Glomerular endothelial cell (primary cell): ENCODE results near the gene NOP10. TPM values are rescaled to one million over a fixed set of nuclear protein-coding genes. Genes with fewer than 3 reads are reported as not detected.
"Not testable (repeated sequence)": the region's sequence is repeated elsewhere in the genome, so short reads cannot be mapped to it uniquely, and the experiment has no call there.

Source experiments
- DNase-seq: peaks from one replicate; pipeline ENCODE4 v3.0.0-alpha.2; 2011; ENCODE audit warnings: low read depth, low spot score; ENCODE audit errors: extremely low read depth
- total RNA-seq: library from RNA; depleted of rRNA; stranded (reverse); fragments of >200 nt; gene quantifications from 2 replicates; pipeline ENCODE4 v1.2.3, GENCODE V29; 2015

The NOP10 gene
- total RNA-seq, 1 donor from 2014 or later = 397 TPM

DNA sequence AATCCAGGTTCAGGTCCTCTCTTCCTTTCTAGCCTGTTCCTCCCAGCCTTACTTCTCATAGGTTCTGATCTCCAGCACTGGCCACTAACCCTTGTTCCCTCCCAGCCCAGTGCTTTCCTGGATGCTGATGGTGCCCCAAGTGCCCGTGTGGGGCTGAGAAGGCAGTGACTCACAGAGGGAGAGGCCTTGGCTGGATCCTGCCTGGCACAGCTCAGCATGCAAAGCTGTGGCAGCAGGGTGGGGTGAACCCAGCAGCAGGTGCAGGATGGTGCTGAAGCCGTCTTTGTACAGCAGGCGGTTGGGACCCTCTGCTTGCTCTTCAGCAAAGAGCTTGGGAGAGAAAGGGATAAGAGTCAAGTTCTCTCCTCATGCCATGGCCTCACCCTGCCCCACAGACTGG is 16.5 kb upstream of the NOP10 start:
- no peak for DNase-seq

DNA sequence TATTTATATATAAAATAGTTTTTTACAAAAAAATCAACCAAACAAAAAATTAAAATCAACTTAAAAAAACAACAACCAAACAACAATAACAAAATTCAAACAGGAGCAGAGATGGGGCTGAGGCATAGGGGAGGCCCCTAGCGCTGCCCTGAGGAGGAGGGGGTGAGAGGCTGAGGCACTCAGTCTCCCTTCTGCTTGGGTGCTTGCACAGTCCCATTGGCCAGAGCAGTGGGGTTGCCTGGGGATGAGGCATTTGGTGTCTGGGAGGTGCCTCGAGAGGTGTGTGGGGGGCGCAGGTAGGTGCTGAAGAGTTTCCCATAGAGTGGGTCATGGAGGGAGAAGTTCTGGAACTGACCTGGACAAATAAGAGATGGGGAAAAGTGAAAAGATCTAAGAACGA is 16.0 kb upstream of the NOP10 start:
- DNase-seq = no peak

DNA sequence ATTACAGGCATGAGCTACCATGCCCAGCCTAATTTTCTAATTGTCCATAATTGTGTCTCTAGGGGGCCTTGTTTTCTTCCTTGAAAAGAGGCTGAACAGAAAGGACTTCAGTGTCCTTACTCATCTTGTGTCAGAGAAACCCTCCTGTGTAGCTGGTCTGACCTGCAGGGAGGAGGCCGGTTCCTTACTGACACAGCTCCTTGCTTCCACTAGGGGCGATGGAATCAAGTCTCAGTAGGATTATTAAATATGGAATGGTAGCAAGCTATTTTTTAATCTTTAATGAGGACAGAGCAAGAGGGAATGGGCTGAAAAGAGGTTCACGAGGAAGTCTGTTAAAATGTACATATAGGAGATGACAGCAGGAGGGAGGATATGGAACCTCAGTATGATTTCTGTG is 15.4 kb upstream of the NOP10 start:
- no peak for DNase-seq

DNA sequence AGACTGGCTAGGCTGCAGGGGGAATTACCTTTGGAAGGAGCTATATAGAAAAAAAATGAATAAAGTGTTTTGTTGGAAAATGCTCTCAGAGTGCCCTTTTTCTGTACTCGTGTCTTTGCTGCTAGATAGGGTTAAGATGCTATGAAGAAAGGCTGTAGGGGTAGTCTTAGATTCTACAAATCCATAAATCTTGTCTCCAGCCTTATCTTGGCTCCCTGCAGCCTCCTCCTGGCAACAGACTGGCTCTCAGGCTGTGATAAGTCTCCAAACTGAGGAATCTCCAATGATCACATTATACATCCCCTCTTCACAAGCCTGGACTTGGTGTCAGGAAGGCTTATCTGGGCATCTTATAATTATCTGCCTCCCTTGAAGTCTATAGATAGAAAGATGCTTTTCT is 14.7 kb upstream of the NOP10 start:
- DNase-seq = no peak

DNA sequence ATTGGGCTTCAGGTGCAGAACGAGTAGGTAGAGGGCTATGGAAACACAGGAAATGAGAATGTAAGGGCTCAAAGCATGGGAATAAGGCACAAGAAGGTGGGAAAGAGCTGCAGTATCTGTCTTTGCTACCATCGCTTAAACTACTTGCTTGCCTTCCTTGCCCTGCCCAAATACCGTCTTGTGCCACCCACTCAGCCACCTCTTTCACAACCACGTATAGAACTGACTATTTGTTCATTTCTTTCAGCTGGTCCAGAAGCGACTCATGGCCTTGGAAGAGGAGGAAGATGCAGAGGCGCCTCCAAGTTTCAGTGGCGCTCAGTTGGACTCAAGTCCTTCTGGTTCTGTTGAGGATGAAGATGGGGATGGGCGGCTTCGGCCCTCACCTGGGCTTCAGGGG is 12.3 kb upstream of the NOP10 start:
- no peak for DNase-seq

DNA sequence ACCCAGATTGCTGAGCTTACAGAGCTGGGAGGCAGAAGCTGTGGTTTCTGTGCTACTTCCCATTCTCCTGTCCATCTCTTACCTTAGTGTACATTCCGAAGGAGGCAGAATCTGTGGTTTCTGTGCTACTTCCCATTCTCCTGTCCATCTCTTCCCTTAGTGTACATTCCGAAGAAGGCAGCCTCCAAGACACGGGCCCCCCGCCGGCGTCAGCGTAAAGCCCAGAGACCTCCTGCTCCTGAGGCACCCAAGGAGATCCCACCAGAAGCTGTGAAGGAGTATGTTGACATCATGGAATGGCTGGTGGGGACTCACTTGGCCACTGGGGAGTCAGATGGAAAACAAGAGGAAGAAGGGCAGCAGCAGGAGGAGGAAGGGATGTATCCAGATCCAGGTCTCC is 11.3 kb upstream of the NOP10 start:
- DNase-seq = no peak

DNA sequence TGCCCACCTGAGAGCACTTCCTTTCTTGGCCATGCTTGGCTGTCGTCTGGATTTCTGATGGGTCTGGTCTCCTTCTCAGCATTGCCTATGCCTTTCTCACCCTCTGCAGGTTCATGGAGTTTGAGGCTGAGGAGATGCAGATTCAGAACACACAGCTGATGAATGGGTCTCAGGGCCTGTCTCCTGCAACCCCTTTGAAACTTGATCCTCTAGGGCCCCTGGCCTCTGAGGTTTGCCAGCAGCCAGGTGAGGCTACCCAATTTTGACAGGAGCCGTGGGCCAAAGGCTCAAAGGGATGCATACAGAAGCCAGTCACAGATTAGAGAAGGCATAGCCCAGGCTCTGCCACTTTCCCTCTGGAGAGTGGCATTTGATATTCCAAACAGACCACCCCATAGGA is 10.7 kb upstream of the NOP10 start:
- no peak for DNase-seq

DNA sequence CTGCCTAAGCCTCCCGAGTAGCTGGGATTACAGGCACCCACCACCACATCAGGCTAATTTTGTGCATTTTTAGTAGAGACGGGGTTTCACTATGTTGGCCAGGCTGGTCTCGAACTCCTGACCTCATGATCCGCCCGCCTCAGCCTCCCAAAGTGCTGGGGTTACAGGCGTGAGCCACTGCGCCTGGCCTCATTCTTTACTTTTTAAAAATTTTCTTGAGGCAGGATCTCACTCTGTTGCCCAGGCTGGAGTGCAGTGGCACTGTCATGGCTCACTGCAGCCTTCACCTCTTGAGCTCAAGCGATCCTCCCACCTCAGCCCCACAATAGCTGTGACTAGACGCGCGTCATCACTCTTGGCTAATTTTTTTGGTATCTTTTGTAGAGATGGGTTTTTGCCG is 10.1 kb upstream of the NOP10 start:
- not testable (repeated sequence) for DNase-seq

DNA sequence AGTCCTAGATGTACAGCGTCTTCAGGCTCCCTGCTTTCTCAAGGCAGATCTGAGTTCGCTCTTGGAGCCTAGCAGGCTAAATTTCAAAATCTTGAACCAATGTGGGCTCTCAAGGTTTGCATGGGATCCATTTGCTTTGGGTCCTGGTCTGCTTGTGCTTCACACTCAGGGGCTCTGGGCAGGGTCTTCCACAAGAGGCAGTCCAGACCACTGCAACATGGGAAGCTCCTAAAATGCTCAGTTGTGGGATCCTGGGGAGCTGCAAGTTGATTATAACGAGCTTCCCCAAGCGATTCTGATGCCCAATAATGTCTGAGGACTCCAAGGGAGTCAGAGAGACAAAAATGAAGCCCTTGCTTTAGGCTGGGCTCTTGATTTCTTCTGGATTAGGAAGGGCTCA is 6.8 kb upstream of the NOP10 start:
- DNase-seq = no peak

DNA sequence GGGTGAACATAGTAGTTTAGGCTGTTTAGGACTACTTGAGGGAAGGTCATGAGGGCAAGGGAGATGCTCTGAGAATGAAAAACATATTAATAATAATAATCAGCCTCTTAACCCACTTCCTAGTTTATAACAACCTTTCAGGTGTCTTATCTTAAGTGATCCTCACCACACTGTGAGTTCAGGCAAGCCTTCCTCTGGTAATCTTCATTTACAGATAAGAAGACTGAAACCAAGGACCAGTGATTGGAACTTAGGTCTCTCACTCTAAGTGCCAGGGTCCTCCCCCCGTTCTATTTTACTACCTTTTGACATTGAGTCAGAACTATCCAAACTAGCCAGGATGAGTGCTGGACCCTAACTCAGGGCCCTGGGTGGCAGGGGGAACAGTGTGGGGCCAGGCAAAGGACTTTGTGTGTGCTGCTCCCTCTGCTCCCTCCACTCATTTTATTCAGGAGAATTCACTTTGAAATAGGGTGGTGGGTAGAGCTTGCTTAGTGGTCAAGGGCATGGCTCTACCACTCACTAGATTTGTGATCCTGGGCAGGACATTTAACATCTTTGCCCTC is 5.9 kb upstream of the NOP10 start:
- DNase-seq = no peak

DNA sequence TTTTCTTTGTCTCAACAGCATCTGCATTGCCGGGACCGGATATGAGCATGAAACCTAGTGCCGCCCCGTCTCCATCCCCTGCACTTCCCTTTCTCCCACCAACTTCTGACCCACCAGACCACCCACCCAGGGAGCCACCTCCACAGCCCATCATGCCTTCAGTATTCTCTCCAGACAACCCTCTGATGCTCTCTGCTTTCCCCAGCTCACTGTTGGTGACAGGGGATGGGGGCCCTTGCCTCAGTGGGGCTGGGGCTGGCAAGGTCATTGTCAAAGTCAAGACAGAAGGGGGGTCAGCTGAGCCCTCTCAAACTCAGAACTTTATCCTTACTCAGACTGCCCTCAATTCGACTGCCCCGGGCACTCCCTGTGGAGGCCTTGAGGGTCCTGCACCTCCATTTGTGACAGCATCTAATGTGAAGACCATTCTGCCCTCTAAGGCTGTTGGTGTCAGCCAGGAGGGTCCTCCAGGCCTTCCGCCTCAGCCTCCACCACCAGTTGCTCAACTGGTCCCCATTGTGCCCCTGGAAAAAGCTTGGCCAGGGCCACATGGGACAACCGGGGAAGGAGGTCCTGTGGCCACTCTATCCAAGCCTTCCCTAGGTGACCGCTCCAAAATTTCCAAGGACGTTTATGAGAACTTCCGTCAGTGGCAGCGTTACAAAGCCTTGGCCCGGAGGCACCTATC is 5.2 kb upstream of the NOP10 start:
- no peak for DNase-seq

DNA sequence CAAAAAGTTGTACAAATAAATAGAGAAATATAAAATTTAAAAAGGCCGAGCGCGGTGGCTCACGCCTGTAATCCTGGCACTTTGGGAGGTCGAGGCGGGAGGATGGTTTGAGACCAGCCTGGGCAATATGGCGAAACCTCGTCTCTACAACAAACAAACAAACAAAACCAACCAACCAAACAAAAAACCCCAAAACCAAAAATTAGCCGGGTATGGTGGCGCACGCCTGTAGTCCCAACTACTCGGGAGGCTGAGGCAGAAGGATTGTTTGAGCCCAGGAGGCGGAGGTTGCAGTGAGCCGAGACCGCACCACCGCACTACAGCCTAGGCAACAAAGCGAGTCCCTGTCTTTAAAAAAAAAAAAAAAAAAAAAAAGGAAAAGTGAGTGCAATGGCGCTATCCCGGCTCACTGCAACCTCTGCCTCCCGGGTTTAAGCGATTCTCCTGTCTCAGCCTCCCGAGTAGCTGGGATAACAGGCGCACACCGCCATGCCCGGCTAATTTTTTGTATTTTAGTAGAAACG is 661 bp downstream of the NOP10 start:
- not testable (repeated sequence) for DNase-seq

DNA sequence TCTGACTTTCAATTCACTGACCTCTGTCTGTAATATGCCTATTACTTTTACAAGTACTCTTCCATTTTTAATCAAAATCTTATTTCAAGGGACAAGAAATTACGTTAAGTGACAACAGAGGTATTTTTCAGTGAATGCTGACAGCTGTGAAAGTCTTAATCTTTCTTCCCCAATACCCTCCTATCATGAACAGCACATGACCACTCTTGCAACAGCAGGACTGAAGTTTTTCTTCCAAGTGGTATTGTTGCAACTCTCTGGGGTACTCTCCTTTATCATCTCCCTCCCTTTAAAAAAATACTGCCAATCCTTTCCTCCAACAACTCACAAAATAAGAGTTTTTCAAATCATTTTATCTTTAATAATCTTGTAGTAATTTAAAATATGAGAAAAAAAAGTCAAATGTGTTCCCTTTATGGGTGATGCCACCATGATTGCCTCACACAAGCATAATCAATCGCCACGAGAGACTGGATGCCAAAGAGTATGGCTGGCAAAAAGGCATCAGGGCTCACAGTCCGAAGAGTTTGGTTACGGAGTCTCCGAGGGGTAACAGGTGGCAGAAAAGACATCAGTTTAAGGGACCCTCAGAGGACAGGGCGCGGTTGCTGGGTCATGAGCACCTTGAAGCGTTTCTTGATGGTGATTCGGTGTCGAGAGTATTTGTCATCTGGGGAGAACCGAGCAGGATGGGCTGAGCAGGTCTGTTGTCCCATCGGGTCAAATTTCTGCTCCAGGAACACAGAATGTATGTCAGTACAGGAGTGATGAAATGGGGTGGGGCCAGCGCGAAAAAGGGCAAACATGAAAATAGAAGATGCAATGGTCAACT is 1.3 kb downstream of the NOP10 start:
- DNase-seq = no peak

DNA sequence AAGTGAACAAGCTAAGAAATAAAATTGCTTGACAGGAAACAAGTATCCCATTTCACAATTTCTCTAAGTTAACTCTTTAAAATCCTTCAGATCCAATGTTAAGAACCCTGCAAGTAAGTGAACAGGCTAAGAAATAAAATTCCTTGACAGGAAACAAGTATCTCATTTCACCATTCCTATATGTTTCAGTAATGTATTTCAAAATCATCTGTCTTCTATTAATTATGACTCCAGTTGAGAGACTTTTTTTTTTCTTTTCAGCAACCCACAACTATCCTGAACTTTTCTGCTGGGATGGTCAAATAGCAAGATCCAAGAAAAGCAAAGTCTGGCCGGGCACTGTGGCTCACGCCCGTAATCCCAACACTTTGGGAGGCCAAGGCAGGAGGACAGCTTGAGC is 3.0 kb downstream of the NOP10 start:
- DNase-seq = no peak

DNA sequence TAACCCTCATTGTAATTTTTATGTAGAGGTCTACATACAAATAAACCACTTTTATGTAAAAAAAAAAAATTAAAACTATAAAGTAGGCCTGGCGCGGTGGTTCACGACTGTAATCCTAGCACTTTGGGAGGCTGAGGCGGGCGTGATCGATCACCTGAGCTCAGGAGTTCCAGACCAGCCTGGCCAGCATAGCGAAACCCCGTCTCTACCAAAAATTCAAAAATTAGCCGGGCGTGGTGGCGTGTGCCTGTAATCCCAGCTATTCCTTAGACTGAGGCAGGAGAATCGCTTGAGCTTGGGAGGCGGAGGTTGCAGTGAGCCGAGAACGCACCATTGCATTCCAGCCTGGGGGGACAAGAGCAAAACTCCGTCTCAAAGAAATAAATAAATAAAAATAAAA is 4.6 kb downstream of the NOP10 start:
- no peak for DNase-seq

DNA sequence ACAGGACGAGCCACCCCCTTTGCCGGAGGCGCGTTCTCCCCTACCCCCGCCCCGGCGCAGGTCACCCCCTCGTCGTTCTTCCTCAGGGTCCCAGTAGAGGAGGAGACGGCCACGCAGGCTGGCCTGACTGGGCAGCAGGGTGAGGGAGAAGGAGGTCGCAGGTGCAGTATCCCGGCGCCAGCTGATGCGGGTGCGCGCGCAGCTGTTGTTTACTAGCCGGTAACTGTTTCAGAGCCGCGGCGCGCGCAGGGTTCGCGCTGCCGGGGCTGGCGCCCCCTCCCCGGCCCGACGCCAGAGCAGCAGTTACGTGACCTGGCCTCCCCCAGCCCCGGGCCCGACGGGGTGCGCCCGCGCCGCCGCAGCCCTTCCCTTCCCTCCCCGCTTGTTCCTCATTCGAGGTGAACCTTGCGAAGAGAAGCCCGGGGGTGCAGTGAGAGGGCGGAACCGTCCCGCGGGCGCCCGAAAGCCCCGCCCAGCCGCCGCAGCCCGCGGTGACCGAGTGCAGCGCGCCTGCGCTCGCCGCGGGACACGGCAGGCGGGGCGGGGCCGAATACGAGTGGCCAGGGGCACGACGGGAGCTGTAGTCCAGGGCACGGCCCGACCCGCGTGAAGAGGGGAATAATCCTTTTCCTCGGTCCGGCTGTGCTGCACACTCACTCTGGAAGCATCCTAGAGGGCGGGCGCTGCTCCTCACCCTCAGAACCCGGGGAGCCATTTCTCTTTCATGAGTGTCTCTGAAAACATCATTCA is 5.2 kb downstream of the NOP10 start, which contains the start of gene SLC12A6:
Gene SLC12A6 (minus strand): TSS at position 225 of the 750 bp plus-strand sequence. CDS start 1,101 bp downstream, outside the sequence.
- no peak for DNase-seq

DNA sequence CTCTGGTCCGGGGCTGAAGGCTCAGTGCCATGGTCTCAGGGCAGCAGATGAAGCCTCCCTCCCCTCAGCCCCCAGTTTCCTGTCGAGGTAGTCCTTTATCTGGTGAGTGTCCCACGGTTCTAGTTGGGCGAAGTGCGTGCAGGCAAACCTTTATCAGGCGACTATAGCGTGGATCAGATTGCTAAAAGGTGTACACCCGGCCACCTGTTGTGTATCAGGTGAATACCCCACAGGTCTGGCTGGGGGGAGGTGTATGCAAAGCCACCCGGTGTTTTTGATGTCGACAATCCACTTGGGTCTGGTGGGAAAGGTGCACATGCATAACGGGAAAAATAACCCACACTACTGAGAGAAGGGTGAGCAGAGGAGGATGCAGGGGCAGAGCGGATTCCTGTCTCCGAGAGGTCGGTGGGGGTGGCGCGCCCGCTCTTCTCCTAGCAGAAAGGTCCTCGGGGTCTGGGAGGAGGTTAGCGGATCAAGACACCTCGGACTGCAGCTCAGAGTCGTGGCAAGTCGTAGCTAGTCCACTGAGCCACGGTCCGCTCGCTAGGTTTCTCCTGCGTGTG is 5.9 kb downstream of the NOP10 start:
- DNase-seq = no peak

DNA sequence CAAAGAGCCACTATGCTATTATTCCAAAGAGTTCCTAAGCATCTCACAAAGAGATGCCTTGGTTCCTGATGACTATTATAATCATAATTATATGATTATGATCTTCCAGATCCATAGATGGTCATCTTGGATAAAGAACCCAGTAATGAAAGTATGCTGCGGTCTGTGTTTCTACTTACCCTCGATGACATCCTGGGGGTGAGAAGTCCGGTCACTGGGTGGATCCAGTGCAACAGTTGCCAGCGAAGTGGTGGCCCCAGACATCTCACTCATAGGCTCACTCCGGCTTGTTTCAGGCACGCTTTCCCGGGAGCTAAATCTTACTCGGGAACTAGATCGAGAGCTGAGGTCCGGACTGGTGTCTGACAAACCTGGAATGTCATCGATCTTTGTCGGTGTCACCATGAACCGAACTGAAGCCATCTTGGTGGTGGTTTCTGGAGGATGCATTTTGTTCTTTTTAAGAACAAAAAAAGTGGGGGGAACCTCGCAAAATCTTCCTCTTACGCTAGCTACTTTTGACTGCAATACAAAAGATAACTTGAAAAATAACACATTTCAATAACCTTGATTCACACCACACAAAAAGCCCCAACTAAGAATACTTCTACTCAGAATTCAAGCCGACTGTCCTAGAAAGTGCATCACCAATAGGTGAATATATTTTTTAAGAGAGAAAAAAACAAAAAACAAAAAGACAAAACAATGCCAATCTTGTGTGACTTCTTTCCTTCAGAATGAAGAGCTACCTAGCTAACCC is 6.5 kb downstream of the NOP10 start:
- no peak for DNase-seq

DNA sequence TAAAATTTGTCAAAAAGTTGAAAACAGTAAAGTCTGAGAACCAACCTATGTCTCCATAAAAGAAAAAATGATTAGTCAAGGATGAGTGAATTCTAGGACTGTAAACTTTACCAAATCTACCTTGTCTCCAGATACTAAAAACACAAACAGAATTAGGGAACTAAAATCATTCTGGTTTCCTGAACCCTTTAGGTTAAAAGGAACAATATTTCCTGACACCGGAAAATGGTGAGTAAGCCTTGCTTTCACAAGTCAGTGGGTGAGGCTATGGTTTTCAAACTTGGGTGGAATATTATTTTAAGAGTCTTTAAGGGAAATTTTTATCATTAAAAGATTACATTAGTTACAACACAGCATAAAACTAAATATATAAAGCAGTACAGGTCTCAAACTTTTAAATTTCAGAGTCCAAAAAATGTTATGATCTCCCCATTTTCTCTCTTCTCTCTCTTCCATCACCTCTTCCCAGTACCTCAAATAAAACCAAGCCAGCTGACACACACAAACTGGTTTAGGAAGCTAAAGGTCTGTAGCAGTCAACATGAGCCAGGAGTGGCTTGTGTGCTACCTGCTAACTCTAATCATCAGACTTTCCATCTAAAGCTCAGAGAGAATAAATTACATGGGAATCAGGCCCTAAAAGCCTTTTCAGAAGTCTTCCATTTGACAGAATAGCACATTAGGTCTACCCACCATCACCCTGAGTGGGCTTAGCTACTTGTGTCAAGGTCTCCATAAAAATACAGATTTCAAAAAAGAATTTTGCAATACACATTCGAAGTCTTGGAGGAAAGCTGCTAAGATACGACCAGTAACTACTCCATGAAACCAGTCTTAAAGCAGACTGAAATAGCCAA is 7.5 kb downstream of the NOP10 start:
- DNase-seq = no peak
